ENCODE measurements around the gene PLD1.

PLD1 gene

DNA sequence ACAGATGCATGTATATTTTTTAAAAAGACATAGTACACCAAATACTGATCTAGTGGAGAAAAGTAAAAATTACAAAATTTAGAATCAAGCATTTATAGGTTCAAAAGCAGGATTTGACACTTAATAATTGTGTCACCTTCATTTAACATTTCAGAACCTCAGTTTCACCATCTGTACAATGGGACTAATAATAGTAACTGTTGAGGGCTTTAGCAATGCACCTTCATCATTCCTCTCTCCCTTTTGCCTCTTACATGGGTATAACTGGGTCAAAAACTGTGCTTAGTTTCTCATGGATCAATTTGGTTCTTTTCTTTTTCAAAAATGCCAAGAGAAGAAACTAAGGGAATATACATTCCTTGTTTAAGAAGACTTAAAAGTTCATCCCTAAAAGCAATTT, 27.4 kb upstream of the PLD1 start:
- TF ChIP-seq, protein P1, sequence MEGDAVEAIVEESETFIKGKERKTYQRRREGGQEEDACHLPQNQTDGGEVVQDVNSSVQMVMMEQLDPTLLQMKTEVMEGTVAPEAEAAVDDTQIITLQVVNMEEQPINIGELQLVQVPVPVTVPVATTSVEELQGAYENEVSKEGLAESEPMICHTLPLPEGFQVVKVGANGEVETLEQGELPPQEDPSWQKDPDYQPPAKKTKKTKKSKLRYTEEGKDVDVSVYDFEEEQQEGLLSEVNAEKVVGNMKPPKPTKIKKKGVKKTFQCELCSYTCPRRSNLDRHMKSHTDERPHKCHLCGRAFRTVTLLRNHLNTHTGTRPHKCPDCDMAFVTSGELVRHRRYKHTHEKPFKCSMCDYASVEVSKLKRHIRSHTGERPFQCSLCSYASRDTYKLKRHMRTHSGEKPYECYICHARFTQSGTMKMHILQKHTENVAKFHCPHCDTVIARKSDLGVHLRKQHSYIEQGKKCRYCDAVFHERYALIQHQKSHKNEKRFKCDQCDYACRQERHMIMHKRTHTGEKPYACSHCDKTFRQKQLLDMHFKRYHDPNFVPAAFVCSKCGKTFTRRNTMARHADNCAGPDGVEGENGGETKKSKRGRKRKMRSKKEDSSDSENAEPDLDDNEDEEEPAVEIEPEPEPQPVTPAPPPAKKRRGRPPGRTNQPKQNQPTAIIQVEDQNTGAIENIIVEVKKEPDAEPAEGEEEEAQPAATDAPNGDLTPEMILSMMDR (IDR thresholded peaks at IDR 0.05; ENCODE audit: borderline replicate concordance, control extremely low read depth, extremely low read depth, insufficient read depth, missing control alignments): no peak
- no peak for DNase-seq (ENCODE audit: low spot score)
- in situ Hi-C loops (cut with MboI; ENCODE audit: low sequenced_read_pairs, unreplicated experiment): no loop called here

DNA sequence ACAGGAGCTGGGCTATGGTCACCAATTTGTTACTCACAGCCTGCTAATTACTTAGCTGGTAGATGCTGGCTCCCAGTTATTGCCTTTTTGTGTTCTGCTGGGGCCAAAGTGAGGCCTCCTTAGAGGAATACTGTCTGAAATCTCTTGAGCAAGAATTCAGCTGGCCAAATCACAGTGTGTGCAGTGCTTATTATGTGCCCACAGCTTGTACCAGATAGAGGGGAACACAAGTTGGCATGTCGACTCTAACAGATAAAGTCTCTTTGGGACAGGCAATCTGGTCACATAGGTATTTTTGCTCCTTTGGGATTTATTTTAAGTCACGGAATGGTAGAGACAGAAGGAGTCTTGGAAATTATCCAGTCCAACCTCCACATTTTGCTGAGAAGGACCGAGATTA, 26.6 kb upstream of the PLD1 start:
- TF ChIP-seq, protein P1 (IDR thresholded peaks at IDR 0.05; ENCODE audit: borderline replicate concordance, control extremely low read depth, extremely low read depth, insufficient read depth, missing control alignments): no peak
- no peak for DNase-seq (ENCODE audit: low spot score)
- in situ Hi-C loops (cut with MboI; ENCODE audit: low sequenced_read_pairs, unreplicated experiment): no loop called here

DNA sequence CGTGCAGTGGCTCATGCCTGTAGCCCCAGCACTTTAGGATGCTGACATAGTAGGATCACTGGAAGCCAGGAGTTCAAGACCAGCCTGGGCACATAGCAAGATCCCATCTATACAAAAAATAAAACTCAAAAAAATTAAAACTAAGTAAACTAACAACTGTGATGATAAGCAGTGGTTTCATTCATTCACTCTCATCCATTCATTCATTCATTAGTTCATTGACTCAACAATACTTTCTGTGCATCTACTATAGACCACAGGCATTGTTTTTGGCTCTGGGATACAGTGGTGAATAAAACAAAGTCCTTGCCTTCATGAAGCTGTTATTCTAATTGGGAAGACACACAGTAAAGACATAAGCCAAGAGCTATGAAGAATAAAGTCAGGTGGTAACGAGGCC, 25.3 kb upstream of the PLD1 start:
- in situ Hi-C loops (cut with MboI; ENCODE audit: low sequenced_read_pairs, unreplicated experiment): no loop called here
- TF ChIP-seq, protein P1 (IDR thresholded peaks at IDR 0.05; ENCODE audit: borderline replicate concordance, control extremely low read depth, extremely low read depth, insufficient read depth, missing control alignments): no peak

DNA sequence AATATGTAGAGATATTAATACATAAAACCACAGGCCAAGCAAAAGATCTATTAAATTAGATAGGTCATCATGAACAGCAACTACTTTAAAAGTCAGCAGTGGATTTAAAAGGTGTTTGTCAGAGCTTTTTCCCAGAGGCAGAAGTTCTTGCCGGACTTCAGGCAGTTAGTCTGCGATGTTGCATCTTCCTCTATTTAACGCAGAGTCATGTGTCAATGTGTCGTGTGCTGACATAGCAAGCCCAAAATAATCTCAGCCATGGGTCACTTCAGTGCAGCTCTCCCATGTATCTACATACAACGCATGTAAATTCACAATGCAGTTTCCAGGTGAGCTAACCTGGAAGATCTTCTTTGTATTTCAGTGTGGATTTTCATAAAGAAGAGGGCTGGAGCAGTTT, 24.8 kb upstream of the PLD1 start:
- in situ Hi-C loops (cut with MboI; ENCODE audit: low sequenced_read_pairs, unreplicated experiment): no loop called here
- DNase-seq (ENCODE audit: low spot score): no peak
- TF ChIP-seq, protein P1 (IDR thresholded peaks at IDR 0.05; ENCODE audit: borderline replicate concordance, control extremely low read depth, extremely low read depth, insufficient read depth, missing control alignments): no peak

More for the DNA sequence above, 25.3 kb upstream of the PLD1 start:
- DNase-seq (ENCODE audit: low spot score): no peak

DNA sequence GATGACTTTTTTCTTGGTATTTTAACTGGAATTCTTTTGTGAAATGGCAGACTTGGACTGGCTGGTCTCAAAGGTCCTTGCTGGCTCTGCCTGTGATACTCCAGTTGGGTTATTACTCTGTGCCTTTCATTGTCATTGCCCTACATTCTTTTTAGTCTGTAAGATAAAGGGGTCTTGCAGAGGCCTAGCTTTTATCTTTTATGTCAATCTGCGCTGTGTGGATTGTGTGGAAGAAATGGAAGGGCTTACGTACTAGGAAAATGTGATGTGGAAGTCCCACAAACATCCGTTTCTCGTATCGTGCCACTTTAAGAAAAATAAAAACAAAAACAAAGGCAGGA, 24.1 kb upstream of the PLD1 start:
- in situ Hi-C loops (cut with MboI; ENCODE audit: low sequenced_read_pairs, unreplicated experiment): no loop called here
- DNase-seq (ENCODE audit: low spot score): no peak

DNA sequence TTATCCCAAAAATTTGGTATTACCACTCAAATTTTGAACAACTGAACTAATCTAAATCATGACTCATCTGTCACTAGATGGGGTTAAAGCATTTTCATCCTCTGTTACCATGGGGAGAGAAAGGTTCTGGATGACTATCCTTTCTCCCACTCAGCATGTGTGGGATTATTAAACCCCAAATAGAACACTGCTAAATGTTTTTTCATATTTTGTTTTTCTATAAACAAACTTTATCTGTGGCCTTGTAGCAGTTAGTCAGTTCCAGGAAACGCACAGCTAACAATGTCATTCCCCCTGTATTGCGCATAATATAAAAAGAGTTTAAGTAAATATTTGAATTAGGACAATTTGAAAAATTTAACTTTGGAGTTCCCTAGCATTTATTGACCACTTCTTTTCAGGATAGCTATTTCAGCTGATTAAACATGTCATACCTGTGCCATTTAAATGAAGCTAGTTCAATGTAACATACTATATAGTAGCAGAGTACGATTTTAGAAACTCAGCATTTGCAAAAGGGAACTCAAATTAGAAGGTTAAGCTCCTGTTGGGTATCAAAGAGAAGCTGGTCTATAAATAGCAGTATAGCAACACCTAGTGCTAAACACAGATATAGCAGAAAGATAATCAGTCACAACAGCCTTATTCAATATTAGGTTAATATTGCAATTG, 23.6 kb upstream of the PLD1 start:
- in situ Hi-C loops (cut with MboI; ENCODE audit: low sequenced_read_pairs, unreplicated experiment): no loop called here
- TF ChIP-seq, protein P1 (IDR thresholded peaks at IDR 0.05; ENCODE audit: borderline replicate concordance, control extremely low read depth, extremely low read depth, insufficient read depth, missing control alignments): peak; percentile 10
- peak; percentile 28 for DNase-seq (ENCODE audit: low spot score)

More for the DNA sequence above, 24.1 kb upstream of the PLD1 start:
- TF ChIP-seq, protein P1 (IDR thresholded peaks at IDR 0.05; ENCODE audit: borderline replicate concordance, control extremely low read depth, extremely low read depth, insufficient read depth, missing control alignments): no peak
